ENCODE measurements around the gene GUCY1A2. TPM values are rescaled to one million over a fixed set of nuclear protein-coding genes. Genes with fewer than 3 reads are reported as not detected.

Gene GUCY1A2
- total RNA-seq, 1 donor from 2014 or later, result 0.84 TPM

DNA sequence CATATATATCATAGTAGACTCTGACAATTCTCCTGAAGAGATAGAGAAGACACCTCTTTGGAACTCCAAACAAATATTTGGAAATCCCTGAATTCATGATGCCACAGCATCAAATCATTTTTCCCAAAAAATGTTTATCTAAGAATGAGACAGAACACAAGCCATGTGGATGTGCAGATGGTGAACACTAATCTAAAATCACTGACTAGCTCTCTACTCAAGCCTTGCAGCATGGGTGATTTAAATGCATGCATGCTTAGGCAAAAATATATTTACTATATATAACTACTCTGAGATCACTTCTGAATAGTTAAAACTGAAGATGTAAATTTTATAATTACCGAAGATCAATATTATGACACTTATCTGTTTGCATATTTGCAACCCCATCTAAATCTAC, 289.9 kb downstream of the GUCY1A2 start:
- ATAC-seq, result no peak

- ATAC-seq, result no peak
These were observed 291.0 kb downstream of the GUCY1A2 start for GRCh38 chr11:106727256-106727655.

- ATAC-seq, result no peak
These were observed 293.9 kb downstream of the GUCY1A2 start for GRCh38 chr11:106724293-106724892.

DNA sequence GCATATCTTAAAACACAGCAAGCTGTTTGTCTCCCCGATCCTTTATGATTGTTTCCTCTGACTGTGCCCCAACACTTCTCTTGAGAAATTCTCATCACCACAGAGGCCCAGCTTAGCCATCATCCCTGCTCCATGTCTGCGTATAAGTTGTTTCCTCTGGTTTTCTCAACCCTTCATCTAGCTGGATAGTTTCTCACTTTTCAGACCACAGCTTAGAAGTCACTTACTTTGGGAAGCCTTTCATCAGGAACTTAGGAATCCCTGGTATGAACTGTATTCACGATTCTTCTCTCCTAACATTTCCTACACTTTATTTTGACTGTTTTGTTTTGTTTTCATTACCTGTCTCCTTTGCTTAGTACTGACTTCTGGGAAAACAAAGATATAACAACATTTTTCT, 295.2 kb downstream of the GUCY1A2 start:
- no peak for ATAC-seq

DNA sequence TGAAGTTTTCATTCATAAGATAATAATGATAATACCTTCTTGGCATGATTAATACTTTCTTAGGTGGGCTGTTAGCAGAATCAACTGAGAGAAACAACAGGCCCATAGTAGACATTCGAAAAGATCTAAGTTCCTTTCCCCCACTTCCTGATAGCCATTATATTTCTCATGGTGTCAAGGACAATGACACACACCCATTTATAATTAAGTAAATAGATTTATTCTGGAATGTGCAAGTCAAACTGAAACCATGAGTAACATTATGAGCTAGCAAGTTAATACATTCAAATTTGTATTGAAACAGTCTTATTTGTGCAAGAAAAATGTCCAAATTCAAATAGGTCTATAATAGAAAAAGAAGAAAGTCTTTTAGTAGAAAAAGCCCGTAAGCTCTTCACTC, 301.1 kb downstream of the GUCY1A2 start:
- peak; percentile 59 for ATAC-seq

GRCh38 chr11:106714199-106714598, 304.1 kb downstream of the GUCY1A2 start:
- ATAC-seq, result no peak

- ATAC-seq, result no peak
These were observed 309.9 kb downstream of the GUCY1A2 start for GRCh38 chr11:106708348-106708747.

DNA sequence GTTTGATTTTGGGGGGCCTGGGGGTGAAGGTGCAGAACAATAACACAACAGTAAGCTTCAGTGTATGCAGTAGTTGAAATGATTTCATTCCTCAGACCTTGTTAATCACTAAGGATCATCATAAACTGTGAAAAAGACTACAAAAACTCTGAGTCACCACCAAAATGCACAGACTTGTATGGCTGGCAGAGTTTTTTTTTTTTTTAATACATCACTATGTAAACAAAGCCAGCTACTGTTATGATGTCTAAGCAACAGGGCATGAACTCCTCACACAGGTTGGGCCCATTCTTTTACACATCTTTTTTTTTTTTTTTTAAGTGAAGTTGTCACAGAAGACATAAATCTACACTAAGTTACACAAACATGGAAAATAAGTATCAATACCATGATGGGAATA, 311.9 kb downstream of the GUCY1A2 start:
- peak; percentile 100 for ATAC-seq

DNA sequence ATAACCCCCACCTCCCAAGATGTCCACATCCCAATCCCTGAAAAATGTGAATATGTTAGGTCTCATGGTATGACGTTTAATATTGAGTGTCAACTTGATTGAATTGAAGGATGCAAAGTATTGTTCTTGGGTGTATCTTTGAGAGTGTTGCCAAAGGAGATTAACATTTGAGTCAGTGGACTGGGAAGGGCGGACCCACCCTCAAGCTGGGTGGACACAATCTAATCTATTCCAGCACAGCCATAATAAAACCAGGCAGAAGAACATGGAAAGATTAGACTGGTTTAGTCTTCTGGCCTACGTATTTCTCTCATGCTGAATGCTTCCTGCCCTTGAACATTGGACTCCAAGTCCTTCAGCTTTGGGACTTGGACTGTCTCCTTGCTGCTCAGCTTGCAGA, 315.5 kb downstream of the GUCY1A2 start:
- no peak for ATAC-seq

- ATAC-seq, result peak; percentile 79
These were observed 321.2 kb downstream of the GUCY1A2 start for GRCh38 chr11:106697058-106697457.

DNA sequence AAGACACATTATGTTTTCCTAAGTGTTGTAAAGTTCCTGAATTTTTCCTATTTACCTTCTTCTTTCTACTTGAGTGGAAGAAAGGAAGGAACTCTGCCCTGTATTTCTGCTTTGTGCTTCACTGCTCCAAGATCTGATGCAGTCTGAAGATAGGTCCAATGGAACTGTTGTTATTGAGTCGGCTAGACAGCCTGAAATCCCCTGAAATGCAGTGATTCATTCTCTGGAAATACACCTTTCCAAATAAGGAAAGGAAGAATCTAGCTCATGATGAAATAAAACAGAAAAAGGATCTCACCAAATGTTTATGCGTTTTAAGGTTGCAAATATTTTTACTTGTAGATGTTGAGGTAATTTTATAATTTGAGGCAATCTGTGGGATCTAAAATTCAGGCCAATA, 322.8 kb downstream of the GUCY1A2 start:
- no peak for ATAC-seq

DNA sequence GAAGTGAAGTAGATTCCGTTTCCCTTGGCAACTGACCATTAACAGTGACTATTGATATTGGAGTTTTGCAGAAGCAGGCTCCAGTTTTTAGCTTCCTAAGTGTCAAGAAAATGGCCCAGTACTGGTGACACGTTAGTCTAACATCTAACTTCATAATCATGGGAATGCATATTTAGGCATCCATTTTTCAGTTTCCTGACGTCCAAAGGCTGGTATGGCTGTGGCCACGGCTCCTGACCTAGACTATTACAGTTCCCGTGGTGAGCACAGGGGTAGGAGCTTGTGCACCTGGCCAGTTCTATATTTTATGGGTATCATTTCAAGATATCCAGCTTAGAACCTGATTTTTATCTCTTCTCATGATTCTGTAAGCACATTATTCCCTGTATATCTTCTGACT, 323.8 kb downstream of the GUCY1A2 start:
- no peak for ATAC-seq

GRCh38 chr11:106691807-106692365, 326.4 kb downstream of the GUCY1A2 start:
- ATAC-seq, result no peak

- no peak for ATAC-seq
These were observed 327.4 kb downstream of the GUCY1A2 start for GRCh38 chr11:106690923-106691322.

GRCh38 chr11:106684944-106685343, 333.3 kb downstream of the GUCY1A2 start:
- no peak for ATAC-seq

GRCh38 chr11:106683435-106683834, 334.8 kb downstream of the GUCY1A2 start:
- ATAC-seq, result no peak

DNA sequence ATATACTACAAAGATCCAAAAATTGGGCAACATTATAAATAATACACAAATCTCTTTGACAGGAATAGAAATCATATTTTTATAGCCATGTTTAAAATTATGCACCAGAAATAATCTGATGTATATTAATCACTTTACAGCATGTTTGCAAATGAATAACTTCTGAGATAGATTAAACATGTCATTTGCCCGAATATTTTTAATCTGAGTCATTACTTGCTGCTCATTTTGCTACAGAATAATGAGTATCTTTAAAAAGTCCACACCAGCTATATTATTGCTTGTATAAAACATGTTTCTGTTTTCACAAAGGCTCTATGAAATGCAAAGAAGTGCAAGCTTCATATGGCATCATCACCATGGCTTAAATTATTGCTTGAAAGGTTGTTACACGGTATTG, 336.8 kb downstream of the GUCY1A2 start:
- ATAC-seq, result no peak

- ATAC-seq, result no peak
These were observed 338.7 kb downstream of the GUCY1A2 start for GRCh38 chr11:106679581-106679980.

GRCh38 chr11:106679181-106679580, 339.1 kb downstream of the GUCY1A2 start:
- no peak for ATAC-seq

DNA sequence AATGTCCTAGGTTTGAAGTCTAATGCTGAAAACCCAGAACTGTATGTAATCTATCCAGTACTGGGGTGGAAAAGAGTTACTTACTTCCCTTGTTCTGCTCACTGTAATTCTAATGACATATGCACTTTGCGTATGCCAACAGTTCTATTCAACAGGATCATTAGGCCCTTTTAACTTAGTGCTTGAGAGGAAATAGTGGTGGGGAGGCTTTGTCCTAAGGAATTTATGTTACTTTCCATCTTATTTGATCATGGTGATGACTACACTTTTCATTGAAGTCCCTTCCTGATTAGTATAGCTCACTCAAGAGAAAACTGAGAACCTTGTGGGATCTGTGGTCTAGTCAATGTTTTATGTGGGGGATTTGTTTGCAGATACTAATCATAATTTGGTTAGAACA, 348.2 kb downstream of the GUCY1A2 start:
- ATAC-seq, result no peak

GRCh38 chr11:106668147-106668546, 350.1 kb downstream of the GUCY1A2 start:
- ATAC-seq, result no peak

DNA sequence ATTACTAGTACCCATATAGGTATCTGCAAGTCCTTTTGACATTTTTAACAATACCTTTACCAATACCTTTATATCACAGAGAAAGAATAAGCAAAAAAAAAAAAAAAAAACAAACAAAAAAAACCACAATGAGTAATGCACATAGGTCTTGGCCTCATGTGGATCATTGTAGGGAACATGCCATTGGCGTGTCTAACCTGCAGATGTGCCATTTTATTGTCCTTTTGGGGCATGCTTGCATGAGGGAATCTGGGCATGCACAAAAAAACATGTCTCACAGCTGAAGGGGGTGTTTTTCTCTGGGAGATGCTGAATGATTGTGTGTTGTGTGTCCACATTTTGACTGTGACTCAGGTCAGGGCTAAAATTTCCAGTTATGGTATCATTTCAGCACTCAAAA, 361.6 kb downstream of the GUCY1A2 start:
- no peak for ATAC-seq

- ATAC-seq, result no peak
These were observed 373.5 kb downstream of the GUCY1A2 start for GRCh38 chr11:106644824-106645223.

GRCh38 chr11:106642331-106642730, 375.9 kb downstream of the GUCY1A2 start:
- ATAC-seq, result no peak

- ATAC-seq, result no peak
These were observed 386.0 kb downstream of the GUCY1A2 start for GRCh38 chr11:106632283-106632682.

Measured in esophagus mucosa (tissue), 1 donor.